Panc1 (cell line): ENCODE results near the gene SPDYE17.
"Not testable (repeated sequence)": the region's sequence is repeated elsewhere in the genome, so short reads cannot be mapped to it uniquely, and the experiment has no call there.

Source experiments
- CTCF ChIP-seq: fragments of 450-650 bp; IDR thresholded peaks from 2 replicates; pipeline ENCODE4 v1.5.1; 2017; ENCODE audit warnings: mild to moderate bottlenecking
- POLR2AphosphoS5 ChIP-seq: IDR thresholded peaks from 2 replicates; pipeline ENCODE4 v1.6.1; 2012; ENCODE audit warnings: mild to moderate bottlenecking, low read depth, low read length, moderate library complexity
- TCF7L2 ChIP-seq: IDR thresholded peaks from 2 replicates; pipeline ENCODE4 v1.6.1; 2011; ENCODE audit warnings: mild to moderate bottlenecking, low read depth, low read length, inconsistent platforms
- TF ChIP-seq, protein P1 (sequence below), 2 experiments: IDR thresholded peaks; 2 replicates each; pipeline ENCODE4 v1.6.1; 2011 to 2012; ENCODE audit warnings: low read depth in 2 of 2, control low read depth in 1 of 2, low read length in 1 of 2, mild to moderate bottlenecking in 1 of 2, moderate library complexity in 1 of 2; ENCODE audit not compliant: insufficient read depth in 1 of 2

DNA sequence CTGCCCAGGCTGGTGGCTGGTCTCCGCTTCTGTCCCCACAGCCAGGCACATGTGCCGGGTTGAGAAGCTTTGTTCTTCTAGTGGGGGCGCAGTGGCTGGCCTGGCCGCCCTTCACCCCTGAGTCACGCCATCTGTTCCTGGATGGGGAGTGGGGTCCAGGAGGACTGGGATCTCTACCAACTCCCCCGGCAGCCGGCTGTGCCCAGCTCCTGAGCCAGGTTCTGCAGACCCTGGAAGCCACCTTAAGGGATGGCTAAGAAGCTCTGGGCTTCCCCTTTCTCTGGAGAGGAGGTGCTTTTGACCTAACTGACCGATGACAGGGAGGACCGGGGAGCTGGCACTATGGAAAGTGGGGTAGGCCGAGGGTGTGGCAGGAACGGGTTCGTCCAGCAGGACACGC lies 37.9 kb downstream of the SPDYE17 start:
- not testable (repeated sequence) for TF ChIP-seq CTCF, POLR2AphosphoS5, TCF7L2
- TF ChIP-seq, protein P1, sequence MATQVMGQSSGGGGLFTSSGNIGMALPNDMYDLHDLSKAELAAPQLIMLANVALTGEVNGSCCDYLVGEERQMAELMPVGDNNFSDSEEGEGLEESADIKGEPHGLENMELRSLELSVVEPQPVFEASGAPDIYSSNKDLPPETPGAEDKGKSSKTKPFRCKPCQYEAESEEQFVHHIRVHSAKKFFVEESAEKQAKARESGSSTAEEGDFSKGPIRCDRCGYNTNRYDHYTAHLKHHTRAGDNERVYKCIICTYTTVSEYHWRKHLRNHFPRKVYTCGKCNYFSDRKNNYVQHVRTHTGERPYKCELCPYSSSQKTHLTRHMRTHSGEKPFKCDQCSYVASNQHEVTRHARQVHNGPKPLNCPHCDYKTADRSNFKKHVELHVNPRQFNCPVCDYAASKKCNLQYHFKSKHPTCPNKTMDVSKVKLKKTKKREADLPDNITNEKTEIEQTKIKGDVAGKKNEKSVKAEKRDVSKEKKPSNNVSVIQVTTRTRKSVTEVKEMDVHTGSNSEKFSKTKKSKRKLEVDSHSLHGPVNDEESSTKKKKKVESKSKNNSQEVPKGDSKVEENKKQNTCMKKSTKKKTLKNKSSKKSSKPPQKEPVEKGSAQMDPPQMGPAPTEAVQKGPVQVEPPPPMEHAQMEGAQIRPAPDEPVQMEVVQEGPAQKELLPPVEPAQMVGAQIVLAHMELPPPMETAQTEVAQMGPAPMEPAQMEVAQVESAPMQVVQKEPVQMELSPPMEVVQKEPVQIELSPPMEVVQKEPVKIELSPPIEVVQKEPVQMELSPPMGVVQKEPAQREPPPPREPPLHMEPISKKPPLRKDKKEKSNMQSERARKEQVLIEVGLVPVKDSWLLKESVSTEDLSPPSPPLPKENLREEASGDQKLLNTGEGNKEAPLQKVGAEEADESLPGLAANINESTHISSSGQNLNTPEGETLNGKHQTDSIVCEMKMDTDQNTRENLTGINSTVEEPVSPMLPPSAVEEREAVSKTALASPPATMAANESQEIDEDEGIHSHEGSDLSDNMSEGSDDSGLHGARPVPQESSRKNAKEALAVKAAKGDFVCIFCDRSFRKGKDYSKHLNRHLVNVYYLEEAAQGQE (IDR thresholded peaks at IDR 0.05; ENCODE audit: insufficient read depth in 1 of 2, low read depth in 2 of 2, low read length in 1 of 2): not testable (repeated sequence)
